HG02885 (cell line): ENCODE data around the gene LCN2.
A peak's percentile ranks its signal among the peaks of the same experiment; 100 is the strongest.

Source experiments
- ATAC-seq: cut with Tn5 transposase; IDR thresholded peaks from one replicate; pipeline ENCODE4 v1.9.1; 2021; ENCODE audit warnings: mild to moderate bottlenecking; ENCODE audit not compliant: unreplicated experiment, poor library complexity

LCN2 gene

DNA sequence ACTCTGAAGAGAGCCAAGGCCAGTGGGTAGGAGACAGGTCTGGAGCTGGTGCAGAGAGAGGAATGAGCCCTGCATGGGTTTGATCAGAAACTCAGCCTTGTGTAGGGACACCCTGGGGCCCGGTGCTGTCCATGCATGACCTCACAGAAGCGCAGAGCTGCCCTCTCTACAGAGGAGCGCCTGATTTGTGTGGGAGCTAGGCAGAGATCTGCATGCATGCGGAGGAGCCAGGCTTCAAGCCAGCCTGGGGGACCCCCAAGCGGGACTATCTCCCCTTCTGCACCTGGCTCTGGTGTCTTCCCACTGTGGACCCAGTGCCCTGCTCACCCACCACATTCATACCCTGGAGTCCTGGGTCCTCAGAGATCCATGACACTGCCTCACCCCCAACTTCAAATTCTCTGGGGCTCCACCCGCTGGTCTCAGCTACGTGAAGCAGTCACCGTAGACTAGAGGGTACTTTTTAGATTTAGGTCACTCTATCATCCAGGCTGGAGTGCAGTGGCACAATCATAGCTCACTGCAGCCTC is 2.6 kb upstream of the LCN2 start:
- ATAC-seq, result no peak

DNA sequence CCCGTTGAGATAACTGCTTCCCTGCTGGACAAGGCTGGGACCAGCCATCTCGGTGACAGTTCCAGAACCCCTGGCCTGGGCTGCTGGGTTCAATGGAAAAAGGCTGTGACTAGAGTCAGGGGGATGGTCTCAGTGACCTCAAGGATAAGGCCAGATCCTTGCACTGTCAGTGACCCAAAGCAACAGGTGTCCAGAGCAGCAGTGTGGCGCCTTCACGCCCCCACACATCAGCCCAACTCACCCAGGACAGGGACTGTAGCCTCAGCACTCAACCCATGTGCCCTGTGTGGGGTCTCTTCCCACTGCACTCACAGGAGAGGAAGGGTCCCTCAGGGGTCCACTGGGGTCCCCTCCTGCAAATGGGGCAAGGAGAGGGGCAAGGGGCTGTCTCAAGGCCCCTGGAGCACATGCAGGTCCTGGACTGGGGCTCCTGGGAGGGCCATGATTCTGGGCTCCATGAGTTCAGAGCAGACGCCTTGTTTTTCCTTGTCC is 698 bp upstream of the LCN2 start:
- ATAC-seq, result no peak

DNA sequence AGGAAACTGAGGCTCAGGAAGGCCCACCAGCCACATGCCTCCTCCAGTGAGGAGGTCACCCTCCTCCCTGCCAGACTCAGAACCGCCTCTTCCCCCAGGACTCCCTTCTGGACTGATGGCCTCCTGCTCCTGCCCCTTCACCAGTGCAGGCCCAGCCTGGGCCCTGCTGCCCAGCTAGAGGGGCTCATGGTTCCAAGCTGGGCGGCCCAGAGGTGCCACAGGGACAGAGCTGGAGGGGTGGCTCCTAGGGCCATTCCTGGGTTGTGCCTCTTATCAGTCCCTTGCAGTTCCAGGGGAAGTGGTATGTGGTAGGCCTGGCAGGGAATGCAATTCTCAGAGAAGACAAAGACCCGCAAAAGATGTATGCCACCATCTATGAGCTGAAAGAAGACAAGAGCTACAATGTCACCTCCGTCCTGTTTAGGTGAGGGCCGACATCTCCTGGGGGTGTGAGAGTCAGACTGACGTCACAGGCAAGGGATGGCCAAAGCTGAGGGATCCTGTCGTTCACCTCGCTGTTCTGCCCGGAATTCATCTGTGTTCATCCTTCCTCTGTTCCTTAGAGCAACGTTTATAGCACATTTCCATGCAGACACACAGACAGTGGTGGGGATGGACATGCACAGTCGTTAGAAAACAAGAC is 819 bp downstream of the LCN2 start:
- ATAC-seq, result no peak

DNA sequence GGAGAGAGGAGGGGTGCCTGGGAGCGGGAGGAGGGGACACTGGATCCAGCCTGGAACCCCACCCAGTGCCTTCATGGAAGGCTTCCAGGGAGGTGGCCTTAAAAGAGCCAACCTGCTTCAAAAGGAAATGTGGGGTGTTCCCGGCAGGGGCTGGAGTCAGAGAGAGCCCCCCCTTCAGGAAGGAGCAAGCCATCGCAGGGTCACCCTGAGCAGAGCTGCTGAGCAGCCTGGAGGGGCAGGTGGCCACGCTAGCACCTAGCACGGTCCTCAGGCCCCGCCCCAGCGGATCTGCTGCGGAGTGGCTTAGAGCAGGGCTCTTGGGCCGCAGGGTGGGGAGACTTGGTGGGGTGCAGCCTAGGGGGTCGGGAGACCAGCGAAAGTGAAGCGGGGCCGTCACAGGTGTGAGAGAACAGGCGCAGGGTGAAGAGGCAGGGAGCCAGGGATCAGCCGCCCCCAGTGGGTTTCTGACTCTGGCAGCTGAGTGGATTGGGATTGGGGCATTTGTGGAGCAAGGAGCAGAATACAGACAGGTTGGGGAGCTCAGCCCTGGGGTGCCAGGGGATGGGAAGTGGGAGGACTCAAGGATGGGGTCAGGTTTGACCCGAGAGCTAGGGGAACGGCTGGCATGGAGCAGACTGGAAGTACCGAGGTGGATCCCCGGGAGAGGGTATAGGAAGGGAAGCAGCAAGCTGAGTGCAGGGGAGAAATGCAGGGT is 1.5 kb downstream of the LCN2 start:
- ATAC-seq, result no peak

DNA sequence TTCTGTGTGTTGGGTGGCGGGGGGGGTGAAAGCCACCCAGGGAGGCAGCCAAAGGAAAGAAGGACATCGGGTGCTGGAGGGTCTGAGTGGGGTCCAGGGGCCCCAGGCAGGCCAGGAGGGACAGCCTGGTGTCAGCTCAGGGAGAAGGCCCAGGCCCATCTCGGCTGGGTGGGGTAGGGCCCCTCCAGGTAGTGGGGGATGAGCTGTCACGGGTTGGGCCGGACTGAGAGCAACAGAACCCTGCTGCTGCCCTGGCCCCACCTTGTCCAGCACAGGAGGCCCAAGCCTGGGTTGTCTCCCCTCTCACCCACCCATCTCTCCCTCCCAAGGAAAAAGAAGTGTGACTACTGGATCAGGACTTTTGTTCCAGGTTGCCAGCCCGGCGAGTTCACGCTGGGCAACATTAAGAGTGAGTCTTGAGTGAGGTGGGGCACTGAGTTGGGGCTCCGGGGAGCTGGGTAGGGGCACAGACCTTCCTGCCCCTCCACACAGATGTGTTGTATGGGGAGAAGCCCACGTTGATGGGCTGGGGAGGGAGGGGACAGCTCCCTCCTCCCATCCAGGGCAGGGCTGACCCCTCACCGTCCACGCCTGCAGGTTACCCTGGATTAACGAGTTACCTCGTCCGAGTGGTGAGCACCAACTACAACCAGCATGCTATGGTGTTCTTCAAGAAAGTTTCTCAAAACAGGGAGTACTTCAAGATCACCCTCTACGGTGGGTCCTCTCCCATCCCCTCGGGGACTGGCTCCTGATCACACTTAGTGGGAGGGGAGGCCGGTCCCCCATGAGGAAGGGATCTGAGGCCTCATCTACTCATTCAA is 2.3 kb downstream of the LCN2 start:
- ATAC-seq, result no peak

DNA sequence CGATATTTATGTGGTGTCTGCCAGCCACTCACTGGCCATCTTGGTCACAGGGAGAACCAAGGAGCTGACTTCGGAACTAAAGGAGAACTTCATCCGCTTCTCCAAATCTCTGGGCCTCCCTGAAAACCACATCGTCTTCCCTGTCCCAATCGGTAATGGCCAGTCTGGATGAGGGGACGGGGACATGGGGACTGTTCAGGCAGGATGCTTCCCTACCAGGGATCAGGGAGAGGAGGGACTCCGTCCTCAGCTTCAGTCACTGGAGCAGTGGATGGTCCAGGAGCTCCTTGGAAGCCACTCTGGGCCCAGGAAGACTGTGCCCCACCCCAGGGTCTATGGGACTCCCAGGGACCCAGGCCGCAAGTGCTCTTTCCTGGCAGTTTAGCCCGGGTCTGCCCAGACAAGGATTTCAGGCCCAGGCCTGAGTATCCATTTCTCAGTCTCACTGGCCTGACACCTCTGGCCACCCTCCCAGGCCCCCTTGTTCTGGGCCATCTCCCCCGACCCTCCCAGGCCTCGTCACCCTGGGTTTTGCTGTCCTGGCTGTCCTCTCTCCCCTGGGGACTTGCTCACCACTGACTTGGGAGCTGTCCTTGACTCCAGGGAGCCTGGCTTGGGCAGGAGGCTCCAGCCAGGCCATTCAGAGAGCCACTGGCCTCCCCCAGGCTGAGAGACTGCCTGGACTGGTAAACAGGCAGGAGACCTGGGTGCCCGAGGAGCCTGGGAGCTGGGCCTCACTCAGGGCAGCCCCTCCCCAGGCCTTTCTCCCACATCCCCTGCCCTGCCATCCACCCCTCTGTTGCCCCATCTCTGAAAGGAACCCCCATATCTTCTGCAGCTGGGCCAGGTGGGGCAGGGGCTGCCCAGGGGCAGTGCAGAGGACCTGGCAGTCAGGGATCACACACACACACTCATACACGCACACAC is 3.1 kb downstream of the LCN2 start:
- no peak for ATAC-seq

DNA sequence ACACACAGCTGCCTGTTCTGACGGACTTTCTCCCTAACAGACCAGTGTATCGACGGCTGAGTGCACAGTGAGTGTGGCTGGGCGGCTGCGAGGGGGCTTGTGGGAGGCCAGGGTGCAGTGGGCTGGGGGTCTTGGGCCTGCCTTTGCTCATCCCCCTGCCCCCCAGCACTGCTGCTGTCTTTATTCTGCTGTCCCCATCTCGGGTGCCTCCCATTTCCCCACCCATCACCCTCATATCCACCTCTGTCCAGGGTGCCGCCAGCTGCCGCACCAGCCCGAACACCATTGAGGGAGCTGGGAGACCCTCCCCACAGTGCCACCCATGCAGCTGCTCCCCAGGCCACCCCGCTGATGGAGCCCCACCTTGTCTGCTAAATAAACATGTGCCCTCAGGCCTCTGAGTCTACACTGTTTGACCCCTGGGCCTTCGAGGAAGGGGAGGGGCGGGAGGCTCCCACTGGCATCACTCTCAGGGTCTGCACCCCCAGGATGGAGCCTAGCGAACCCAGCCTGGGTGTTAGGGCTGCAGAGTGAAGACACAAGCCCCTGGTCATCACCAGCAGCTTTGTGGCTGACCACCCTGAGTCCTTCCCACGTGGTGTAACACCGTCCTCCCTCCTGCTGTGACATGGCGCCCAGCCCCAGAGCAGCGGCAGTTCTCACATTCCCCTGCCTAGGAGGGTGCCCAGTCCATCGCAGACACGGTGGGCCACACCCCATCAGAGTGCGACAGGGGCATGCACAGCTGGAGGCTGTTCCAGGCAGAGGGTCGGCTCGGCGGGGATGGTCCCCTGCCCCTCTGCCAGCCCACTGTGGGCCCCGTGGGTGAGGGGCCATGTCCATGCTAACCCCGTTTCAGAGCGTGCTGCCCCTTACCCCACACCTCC is 4.0 kb downstream of the LCN2 start:
- no peak for ATAC-seq

DNA sequence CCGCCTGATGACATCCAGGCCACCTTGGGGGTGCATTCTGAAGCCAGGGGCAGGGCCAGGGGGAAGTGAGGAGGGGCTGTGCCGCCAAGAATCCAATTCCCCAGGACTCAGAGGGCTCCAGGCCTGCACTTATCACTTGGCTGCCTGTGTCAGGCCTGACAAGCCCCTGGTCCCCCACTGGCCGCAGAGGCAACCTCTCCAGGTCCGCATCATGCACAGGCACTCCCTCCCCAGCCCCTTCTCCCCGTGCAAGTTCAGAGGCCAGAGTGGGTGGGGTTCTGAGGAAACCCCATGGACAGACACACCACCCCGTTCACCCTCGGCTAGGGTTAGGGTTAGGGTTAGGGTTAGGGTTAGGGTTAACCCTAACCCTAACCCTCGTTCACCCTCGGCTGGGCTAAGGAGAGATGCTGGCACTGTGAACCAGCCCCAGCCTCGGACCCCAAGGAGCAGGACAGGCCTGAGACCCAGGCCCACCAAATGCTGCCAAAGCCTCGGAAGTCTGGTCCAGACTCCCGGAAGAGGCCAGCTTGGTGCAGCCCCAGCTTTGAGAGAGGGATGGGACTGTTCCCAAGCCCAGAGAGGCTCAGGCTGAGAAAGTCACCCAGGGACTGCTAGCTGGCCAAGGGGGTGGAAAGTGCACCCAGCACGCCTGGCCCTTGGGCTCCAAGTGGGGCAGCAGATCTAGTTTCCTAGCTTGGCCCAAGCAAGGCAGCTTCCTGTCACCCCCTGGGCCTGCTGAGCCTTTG is 4.9 kb downstream of the LCN2 start:
- no peak for ATAC-seq

DNA sequence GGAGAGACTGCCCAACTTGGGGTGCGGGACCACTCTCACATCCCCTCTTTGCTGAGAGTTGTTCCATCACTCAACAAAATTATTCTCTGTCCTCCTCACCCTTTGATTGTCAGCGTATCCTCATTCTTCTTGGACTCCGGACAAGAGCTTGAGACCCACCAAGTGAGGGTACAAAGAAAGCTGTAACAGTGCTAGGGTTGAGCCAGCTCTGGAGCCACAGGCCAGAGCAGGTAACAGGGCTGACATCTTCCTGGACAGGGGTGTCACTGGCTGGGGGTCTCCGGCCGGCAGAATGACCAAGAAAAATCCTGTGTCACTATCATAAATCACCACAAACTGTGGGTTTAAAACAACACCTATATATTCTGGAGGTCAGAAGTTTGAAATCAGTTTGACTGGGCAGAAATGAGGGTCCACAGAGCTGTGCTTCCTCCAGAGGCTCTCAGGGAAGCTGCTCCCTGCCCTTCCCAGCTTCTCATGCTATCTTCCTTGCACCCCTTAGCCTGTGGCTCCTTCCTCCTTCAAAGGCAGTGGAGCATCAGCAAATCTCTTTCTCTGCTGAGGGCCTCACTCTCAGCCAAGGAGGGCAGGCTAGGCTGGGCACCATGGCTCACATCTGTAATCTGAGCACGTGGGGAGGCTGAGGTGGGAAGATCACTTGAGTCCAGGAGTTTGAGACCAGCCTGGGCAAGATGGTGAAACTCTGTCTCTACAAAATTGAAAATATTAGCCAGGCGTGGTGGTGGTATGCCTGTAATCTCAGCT is 6.7 kb downstream of the LCN2 start:
- no peak for ATAC-seq

DNA sequence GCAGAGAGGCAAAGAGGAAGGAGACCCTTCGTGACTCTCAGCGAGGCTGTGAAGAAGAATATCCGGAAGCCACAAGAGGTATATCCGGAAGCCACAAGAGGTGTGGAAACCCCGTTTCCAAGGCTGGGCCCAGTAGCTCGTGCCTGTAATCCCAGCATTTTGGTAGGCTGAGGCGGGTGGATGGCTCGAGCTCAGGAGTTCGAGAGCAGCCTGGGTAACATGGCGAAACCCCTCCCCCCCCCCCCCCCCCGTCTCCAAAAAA is 10.2 kb downstream of the LCN2 start:
- ATAC-seq, result no peak

DNA sequence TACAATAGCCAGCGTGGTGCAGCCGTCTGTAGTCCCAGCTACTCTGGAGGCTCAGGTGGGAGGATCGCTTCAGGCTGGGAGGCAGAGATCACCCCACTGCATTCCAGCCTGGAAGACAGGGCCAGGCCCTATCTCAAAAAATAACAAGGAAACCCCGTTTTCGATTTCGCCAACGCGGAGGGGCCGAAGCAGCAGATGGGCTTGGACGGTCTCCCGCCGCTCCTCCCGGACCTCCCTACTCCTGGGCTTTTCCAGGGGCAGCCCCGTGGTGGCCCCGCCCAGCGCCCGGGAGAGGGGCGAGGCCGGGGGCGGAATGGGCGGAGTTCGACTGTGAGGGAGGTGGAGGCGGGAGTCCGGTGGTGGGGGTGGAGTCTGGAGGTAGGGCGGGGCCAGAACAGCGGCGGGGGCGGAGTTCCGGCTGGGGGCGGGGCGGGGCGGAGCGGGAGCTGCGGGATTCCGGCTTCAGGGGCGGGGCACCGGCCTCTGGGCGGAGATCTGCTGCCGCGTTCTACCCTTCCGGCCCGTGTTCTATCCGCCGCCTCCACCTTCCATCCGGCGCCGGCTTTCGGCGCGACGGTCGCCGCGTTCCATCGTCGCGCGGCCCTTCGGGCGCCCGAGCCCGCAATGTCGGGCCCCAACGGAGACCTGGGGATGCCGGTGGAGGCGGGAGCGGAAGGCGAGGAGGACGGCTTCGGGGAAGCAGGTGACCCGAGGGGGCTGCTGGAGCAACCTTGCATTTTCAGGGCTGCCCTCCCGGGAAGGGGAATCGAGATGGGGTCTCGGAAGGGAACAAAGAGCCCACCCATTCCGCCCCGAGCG is 10.7 kb downstream of the LCN2 start, which contains the start of gene BBLN:
BBLN (plus strand) TSS at position 482 of the 819 bp plus-strand sequence; CDS start at position 625, 143 bp downstream.
- peak; percentile 85 for ATAC-seq

DNA sequence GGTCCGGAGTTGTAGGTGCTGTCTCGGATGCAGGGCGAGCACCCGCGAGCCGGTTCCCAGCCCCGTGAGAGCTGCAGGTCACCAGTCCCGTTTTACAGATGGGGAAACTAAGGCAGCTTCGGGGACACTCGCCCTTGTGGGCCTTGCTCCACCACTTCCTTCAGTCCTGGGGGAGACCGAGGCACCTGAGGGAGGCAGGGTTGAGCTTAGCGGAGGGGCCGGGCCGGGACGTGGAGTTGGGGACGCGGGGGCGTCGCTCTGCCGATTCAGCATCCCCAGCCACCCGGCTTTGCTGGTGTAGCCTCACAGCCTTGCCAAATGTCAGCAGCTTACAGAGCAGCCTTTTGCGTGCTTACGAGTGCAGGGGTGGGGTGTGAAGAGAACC is 11.3 kb downstream of the LCN2 start:
- ATAC-seq, result peak; percentile 13

DNA sequence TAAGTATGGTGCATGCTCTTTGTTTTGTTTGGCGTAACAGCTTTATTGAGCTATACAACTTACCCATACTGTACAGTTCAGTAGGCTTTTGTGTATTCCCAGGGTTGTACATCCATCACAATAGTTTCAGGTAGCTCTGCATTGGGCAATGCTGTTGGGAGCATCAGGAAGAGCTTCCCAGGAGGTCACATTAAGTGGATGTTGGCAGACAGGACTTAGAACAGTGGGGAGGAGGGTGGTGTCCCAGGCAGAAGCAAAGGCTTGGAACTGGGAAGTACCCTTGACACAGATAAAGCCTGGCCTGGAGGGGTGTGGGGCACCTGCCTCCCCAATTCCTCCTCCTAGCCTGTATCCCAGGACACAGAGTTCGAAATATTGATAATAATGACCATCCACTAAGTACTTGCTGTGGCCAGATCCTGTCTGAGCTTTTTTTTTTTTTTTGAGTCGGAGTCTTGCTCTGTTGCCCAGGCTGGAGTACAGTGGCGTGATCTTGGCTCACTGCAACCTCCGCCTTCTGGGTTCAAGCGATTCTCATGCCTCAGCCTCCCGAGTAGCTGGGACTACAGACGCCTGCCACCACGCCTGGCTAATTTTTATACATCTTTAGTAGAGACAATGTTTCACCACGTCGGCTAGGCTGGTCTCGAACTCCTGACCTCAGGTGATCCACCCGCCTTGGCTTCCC is 12.1 kb downstream of the LCN2 start:
- ATAC-seq, result no peak

DNA sequence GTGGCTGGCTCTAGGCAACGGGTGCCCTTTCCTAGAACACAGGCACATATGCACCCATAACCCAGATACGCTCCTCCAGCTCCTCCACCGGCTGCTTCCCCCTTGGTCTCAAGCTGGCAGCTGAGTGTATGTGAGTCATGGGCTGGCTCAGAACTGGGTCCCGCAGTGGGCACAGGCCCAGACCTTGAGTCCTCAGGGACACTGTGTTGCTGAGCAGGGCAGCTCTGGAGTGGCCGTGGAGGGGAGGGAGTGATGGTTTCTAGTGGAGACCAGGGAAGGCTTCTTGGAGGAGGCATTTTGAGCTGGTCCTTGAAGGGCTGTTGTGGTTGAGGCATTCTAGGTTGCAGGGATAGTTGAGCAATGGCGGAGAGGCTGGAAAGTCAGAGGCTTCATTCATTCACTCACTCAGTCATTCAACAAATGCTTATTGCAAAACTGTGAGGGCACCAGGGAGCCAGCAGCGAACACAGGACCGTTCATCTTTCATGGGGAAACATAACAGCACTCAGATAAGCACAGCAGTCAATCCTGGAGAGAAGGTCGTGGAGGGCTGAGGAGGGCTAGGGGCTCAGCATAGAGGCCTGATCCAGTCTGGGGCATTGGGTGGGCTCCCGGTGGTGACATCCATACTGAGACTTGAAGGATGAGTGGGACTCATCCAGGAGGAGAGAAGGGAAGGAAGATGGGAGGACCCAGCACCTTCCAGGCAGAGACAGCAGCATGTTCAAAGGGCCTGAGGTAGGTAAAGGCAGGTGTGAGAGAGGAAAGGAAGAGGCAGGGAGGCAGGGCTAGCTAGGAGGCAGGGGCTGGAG is 13.2 kb downstream of the LCN2 start:
- ATAC-seq, result no peak

DNA sequence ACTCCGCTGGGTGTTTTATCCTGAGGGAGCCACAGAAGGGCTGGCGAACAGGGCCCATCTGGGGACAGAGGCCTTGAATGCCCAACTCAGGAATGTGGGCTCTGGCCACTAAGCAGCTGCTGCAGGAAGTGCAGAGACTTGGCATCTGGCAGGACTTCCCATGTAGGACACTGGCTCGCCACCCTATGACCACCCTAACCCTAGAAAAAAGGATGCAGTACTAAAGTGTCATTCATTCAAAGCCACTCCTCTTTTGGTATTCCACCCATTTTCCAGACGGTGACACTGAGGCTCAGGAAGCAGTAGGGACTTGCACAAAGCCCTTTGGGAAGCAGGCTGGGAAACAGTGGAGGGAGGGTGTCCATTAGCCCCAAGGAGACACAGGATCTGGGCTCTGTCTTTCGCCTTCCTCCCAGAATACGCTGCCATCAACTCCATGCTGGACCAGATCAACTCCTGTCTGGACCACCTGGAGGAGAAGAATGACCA is 13.8 kb downstream of the LCN2 start:
- no peak for ATAC-seq
